GM19099 (cell line): ENCODE measurements around the gene GJB2.
A peak's percentile ranks its signal among the peaks of the same experiment; 100 is the strongest.

Source experiments
- POLR2A ChIP-seq: IDR thresholded peaks from 3 replicates; pipeline ENCODE4 v1.6.1; 2011; ENCODE audit warnings: low read depth; ENCODE audit not compliant: insufficient read length; ENCODE audit errors: extremely low read depth

Gene GJB2

DNA sequence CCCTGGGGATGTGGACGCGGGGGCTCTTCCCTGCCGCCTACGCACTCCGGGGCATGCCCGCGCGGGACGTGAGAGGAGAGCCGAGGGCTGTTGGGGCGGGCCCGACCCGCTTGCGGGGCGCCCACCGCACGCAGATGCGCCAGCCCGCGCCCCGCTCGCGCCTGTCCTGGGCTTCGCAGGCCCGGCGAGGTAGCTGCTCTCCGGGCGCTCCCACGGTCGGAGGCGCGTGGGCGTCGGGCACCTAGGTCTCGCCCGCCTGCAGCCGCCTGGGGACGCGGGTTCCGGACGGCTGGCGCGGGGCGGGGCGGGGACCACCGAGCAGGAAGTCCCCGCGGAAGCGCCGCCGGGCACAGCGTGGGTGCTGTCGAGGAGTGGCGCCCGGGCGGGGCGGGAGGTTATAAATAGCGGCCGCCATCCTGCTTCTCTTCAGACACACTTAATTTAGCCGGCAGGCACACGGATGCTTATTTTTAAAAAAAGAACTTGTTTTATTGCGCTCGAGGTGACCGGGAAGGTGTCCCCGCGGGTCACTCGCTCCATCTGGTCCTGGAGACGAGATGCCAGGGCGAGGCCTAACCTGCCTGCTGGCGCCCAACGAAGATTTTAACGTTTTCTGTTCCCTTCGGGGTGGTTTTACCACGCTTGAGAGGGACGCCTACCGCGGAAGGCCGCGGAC lies 31.3 kb downstream of the GJB2 start:
- TF ChIP-seq POLR2A, result peak; percentile 49

DNA sequence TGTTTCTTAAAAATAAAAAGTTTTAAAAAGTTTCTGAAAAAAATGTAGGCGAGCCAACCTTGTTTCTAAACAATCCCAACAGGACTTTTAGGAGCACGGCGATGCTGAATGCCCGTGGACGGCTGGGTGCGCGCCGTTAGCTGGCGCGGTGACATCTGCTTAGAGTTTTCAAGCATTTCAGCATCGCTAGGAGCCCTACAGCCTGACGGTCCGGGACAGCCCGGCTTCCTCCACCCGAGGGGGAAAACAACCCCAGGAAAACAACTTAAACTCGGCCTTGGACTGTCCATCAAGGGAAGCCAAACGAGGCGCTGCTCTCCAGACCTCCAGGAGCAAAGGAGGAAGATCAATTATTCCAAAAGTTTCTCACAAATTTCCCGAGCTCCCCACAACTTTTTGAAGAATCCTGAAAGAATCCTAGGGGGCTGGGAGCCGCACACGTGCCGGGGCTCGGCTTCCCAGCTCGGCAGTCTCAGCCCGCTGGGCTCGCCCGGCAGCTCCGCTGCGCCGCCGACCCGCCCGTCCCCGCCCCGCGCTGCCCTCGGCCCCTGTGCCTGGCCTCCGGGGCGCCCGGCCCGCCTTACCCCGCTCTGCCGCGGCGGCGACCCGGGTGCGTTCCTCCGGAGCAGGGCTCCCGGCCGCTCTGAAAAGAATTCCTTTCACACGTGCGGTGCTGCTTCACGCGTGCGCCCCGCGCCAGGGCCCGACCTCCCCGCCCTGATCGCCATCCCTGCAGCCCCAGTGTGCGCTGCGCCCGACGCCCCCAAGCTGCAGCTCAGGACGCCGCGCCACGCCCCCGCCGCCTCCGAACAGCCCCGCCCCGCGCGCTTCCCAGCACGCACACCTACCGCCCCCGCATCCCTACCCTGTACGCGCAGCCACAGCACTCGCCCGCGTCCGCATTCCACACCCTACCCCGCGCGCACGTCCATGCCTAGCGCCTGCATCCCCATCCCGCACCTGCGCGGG lies 32.1 kb downstream of the GJB2 start, which contains the start of gene GJA3:
Gene GJA3 (minus strand): TSS at position 747 of the 969 bp plus-strand sequence. CDS start 17,764 bp downstream, outside the sequence.
- TF ChIP-seq POLR2A, result peak; percentile 31

DNA sequence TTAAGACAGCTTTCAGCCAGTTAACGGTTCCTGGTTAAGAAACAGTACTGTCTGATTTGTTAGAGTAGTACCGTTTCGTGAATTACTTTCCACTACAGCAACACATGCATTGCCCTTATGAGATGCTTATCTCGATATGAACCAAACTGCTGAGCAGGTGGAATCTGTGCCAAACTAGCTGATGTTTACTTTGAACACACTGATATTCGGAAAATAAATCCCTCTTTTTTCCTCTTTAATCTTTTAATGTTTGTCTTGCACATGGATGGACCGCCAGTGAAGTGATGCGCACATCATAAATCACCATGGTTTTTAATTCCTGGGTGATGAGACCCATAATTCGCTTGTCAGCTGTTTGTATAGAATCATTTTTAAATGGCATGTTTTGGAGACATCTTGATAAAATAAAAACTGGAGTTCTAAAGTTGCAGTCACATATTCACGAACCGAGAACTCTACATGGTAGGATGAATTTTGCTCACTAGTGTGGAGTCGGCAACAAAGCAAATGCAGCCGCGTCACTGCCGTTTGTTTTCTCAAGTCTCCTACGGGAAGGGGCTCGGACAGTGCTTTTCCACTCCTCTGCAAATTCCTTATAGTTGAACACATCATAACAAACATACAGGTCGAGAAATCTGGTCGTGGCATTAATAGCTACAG lies 33.0 kb downstream of the GJB2 start:
- no peak for TF ChIP-seq POLR2A

DNA sequence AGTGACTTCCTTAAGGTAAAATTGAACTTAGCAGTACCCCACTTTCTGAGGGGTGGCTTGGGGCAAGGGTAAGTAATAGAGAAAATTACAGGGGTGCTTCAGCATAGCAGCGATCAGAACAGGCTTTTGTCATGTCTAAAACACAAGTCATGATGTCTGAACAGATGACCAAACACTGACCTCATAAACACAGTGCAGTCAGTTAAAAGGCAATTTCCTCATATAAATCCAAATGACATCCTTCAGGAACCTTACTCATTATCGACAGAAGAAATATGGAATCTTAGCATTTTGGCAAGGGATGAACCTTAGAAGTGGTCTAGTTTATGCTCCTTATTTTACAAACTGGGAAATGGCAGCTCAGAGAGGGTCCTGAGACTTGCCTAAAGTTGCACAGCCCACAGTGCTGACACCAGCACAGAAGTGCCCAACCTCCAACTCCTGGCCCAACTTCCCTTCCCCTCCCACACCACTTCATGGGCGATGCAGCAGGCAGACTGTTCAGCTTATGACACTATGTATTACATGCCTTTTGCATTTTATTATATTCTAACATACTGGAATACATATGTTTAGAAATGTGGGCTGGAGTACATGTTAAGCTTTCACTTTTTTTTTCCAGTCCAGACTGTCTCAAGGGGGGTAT lies 35.5 kb downstream of the GJB2 start:
- TF ChIP-seq POLR2A, result no peak

DNA sequence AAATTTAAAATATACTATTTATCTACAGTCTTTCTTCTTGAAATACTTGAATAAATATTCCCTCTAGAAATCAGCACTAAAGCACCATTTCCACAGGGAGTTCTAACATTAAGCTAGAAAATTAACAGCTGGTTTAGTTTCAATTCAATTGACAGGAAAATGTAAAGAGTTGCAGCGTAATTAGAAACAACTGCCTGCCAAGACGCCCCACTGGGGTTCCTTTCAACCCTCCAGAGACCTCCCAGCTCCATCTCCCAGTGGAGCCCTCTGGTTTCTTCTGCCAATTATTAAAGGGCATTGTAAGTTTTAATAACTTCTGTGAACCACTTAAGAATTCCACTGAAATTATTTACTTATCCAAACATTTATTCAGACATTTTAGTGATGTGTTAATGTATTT lies 36.0 kb downstream of the GJB2 start:
- no peak for TF ChIP-seq POLR2A

DNA sequence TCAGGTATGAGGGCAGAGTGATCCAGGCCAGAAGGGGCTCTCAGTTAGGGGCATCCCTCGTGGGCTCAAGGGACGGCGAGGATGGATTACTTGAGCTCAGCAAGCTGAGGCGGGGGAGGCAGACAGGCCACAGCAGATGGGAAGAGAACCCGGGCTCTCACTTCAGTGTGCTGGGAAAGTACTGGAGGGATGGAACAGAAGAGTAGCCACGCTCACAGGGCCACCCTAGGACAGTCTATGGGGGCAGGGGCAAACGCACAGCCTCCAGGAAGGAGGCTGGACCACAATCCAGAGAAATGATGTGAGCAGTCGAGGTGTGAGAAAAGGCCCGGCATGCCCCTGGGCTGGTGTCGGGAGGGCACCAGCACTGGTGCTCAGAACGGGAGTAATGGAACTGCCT lies 41.1 kb downstream of the GJB2 start:
- no peak for TF ChIP-seq POLR2A

DNA sequence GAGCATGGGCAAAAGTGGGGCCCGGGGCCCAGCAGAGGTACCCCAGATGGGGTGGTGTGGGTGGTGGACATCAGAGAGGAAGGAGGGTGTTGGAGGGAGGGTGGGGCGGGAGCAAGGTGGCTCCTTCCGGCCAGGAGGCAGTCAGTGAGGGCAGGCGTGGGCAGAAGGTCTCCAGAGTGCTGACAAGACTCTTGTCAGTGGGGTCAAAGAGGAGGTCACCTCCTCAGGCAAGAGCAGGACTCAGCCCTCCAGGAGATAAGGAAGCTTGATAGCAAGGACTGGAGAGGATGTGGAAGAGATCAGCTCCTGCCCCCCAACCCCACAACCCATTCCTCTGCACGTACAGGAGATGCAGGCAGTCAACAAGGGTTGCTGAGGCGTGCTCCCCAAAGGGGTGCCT lies 41.7 kb downstream of the GJB2 start:
- TF ChIP-seq POLR2A, result no peak

DNA sequence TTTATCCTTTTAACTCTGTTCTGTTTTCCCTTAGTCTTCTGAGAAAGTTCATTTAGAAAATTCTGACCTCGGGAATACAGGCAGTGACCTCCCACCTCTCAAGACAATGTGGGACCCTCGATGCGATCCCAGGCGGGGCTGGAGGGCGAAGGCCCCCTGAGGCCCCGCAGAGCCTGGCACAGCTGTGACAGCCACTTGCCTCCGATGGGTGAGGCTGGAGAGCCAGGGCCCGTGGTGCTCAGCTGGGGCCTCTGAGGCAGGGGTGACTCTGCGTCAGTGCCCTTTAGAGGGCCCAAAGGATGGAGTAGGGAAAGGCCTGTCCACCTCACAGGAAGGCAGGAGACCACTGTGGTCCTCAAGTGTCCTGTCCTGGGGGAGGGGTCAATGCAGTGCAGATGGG lies 42.2 kb downstream of the GJB2 start:
- TF ChIP-seq POLR2A, result no peak

DNA sequence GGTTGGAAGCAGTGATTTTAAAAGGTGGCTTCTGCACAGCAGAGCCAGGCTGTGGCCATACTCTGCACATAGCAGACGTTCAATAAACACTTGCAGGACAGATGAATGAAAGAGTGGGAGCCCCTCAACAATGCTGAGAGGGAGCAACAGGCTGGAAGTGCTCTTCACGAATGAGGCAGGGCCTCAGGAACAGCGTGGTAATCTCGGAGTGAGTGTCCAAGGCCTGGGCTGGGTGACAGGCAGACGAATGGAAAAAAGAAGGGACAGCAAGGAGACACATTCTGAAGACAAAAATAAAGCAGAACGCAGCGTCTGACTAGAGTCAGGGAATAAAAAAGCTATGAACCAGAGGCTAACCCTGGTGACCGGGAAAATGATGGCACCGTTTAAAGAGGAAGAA lies 43.0 kb downstream of the GJB2 start:
- TF ChIP-seq POLR2A, result no peak

DNA sequence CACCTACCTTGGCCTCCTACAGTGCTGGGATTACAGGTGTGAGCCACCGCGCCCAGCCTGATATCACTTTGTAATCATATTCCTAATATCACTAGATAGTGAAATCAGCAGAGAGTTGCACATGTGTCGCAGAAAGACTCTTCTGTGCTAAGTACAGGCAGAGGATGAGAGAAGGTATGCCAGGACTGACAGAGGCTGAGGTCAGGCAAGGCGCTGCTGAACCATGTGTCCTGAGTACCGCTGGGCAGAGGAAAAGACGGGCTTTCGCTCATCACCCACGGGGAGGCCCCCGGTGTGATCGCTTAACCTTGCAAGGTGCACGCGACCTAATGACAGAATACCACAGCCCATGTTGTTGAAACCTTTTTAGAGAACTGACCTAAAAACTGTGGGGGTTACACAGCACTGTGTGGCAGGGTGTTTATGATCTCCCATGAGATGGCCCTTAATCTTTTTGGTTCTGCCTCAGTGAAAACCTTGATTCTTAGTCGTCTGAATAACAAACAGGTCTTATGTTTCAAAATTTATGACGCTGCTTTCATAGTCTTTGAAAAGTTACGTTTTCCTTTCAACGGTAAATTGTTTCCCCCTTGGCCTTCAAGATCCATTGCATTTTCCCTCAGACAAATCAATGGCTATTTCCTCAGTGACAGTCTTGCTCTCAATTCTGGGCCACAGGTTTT lies 44.1 kb downstream of the GJB2 start:
- TF ChIP-seq POLR2A, result no peak

DNA sequence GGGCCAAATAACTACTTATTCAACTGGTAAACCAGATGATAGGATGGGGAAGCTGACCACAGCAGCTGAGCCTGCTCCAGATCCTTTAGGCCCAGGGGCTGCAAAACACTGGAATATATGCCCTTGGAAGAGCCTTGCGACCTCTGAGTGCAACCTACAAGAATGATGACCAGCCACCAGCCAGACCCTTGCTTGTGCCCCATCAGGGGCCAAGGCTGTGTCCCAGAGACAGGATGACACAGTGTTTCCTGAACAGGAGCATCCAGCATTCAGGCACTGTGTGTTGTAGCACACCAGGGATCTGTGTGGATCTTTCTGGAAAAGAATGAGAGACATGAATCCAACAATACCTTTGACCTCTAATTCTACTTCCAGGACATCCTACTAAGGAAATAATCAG lies 46.4 kb downstream of the GJB2 start:
- no peak for TF ChIP-seq POLR2A

DNA sequence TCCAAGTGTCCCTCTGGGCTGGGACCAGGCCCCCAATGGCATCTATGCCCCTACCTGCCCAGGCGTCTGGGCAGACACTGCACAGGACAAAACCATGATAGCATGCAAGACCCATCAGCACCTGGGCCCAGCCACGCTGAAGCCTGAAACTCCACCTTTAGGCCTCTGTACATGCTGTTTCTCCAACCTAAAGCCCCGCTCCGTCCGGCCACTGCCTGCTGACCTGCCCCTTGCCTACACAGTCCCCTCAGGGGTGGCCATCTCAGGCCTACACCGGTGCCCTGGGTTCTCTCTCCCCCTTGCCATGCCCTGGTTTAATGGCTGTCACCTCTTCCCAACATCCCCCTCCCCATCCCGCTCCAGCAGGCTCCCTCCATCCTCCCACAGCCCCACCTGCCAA lies 47.2 kb downstream of the GJB2 start:
- TF ChIP-seq POLR2A, result no peak

DNA sequence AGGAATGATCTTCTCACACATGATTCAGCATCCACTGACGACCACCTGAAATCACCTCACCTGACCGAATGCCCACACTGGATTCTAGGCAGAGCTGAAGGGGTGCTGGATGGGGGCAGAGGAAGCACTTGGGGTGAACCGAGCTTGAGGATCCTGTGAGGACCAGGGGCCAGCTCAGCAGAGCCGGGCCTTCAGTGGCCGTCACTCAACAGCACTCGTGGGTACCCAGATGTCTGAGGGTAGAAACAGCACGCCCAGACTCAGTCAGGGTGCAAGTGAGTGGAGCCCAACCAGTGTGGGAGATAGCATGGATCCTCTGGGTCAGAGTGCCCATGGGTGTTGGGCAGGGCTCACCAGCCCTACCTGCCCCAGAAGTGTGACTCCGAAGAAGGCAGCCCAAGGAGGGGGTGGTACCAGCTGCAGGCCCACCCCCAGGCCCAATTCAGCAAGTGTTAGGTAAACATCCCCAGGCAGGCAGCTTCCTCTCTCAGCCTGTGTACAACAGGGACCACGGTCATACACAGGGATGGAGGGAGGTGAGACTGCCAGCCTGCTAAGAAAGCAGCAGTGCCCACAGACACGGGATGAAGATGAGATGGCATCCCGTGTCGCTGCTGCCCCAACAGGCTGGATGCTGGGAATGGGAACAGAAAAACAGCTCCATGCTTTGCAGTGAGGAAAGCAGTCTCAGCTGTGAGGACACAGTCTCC lies 48.4 kb downstream of the GJB2 start:
- TF ChIP-seq POLR2A, result no peak
